Endothelial cell of umbilical vein (primary cell): Measurements from ENCODE around the gene ACYP2.
"Not testable (repeated sequence)": the region's sequence is repeated elsewhere in the genome, so short reads cannot be mapped to it uniquely, and the experiment has no call there.

ENCODE experiments used
- EZH2 ChIP-seq: IDR thresholded peaks from 2 replicates; pipeline ENCODE4 v1.6.1; 2012; ENCODE audit warnings: borderline replicate concordance, low read depth, mild to moderate bottlenecking, moderate library complexity, low read length, inconsistent platforms; ENCODE audit not compliant: severe bottlenecking
- GATA2 ChIP-seq: IDR thresholded peaks from 2 replicates; pipeline ENCODE4 v1.7.0; 2011; ENCODE audit warnings: low read depth, mild to moderate bottlenecking, moderate library complexity, mixed read lengths, low read length; ENCODE audit not compliant: insufficient read length, insufficient read depth
- JUN ChIP-seq: IDR thresholded peaks from 2 replicates; pipeline ENCODE4 v1.6.1; 2011; ENCODE audit warnings: borderline replicate concordance, low read depth; ENCODE audit not compliant: insufficient read length, insufficient read depth
- POLR2A ChIP-seq: IDR thresholded peaks from 2 replicates; pipeline ENCODE4 v1.6.1; 2012; ENCODE audit warnings: low read depth, mild to moderate bottlenecking, control low read depth, low read length
- POLR2AphosphoS5 ChIP-seq: IDR thresholded peaks from 2 replicates; pipeline ENCODE4 v1.6.1; 2012; ENCODE audit warnings: low read depth, mild to moderate bottlenecking, control low read depth, low read length, moderate library complexity; ENCODE audit not compliant: insufficient read depth
- TF ChIP-seq, protein P1 (sequence below), 2 donors: IDR thresholded peaks; 1 replicate in 1 of 2; 2 replicates in 1 of 2; pipeline ENCODE4 v1.5.1; 2011; ENCODE audit warnings: low read length in 2 of 2, mild to moderate bottlenecking in 2 of 2, moderate library complexity in 2 of 2, control low read depth in 1 of 2, inconsistent platforms in 1 of 2, low read depth in 1 of 2; ENCODE audit not compliant: insufficient read depth in 1 of 2; ENCODE audit errors: extremely low read depth in 1 of 2
- TF ChIP-seq, protein P2 (sequence below): IDR thresholded peaks from 2 replicates; pipeline ENCODE4 v1.6.1; 2011; ENCODE audit not compliant: insufficient read depth, insufficient read length

DNA sequence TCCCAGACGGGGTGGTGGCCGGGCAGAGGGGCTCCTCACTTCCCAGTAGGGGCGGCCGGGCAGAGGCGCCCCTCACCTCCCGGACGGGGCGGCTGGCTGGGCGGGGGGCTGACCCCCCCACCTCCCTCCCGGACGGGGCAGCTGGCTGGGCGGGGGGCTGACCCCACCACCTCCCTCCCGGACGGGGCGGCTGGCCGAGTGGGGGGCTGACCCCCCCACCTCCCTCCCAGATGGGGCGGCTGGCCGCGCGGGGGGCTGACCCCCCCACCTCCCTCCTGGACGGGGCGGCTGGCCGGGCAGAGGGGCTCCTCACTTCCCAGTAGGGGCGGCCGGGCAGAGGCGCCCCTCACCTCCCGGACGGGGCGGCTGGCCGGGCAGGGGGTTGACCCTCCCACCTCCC is 20.0 kb upstream of the ACYP2 start:
- TF ChIP-seq, protein P1, sequence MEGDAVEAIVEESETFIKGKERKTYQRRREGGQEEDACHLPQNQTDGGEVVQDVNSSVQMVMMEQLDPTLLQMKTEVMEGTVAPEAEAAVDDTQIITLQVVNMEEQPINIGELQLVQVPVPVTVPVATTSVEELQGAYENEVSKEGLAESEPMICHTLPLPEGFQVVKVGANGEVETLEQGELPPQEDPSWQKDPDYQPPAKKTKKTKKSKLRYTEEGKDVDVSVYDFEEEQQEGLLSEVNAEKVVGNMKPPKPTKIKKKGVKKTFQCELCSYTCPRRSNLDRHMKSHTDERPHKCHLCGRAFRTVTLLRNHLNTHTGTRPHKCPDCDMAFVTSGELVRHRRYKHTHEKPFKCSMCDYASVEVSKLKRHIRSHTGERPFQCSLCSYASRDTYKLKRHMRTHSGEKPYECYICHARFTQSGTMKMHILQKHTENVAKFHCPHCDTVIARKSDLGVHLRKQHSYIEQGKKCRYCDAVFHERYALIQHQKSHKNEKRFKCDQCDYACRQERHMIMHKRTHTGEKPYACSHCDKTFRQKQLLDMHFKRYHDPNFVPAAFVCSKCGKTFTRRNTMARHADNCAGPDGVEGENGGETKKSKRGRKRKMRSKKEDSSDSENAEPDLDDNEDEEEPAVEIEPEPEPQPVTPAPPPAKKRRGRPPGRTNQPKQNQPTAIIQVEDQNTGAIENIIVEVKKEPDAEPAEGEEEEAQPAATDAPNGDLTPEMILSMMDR (IDR thresholded peaks at IDR 0.05; ENCODE audit: extremely low read depth in 1 of 2, insufficient read depth in 1 of 2, low read depth in 1 of 2, low read length in 2 of 2), result not testable (repeated sequence)
- TF ChIP-seq, protein P2, sequence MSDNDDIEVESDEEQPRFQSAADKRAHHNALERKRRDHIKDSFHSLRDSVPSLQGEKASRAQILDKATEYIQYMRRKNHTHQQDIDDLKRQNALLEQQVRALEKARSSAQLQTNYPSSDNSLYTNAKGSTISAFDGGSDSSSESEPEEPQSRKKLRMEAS, result not testable (repeated sequence)
- not testable (repeated sequence) for TF ChIP-seq GATA2, POLR2A, JUN, POLR2AphosphoS5, EZH2
